Activated T-cell treated with anti-CD3 and anti-CD28 coated beads for 48 hours (primary cell): ENCODE results near the gene SRPK2.

Experiments
- DNase-seq: peaks from one replicate; pipeline ENCODE4 v3.0.0-alpha.2; 2020; ENCODE audit warnings: low read depth

Gene SRPK2

DNA sequence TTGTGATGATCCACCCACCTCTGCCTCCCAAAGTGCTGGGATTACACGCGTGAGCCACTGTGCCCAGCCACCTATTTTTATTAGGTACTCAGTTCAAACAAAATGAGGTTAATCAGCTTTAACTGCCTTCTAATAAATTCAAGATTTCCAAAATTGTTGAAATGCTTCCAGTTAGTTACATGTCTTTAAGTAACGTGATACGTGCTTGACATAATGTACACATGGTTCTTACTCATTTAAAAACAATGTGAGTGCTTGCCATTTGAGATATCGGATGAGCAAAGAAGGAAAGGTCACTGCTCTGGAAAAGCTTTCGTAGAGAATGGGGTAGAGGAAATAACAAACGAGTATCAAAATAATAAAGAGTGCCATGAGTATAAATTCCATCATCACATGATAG is 291.1 kb downstream of the SRPK2 start:
- DNase-seq, result no peak

GRCh38 chr7:105096306-105096705 is 292.4 kb downstream of the SRPK2 start:
- DNase-seq, result no peak

DNA sequence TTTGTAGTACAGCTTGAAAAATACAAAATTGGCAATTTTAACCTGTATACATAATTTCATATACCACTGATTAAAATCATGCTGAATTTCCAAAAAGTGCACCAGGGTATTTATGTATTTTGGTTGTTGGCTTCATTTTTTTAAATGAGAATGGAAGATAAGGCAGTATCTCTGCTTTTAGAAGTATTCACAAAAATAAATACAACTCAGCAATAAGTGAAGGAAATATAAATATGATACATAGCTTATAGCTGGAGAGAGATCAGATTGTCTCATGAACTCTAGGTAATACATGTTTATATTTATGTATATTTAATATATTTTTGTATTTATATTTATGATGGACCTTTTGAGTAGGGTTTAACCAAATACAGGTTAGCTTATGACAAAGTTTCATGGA is 293.8 kb downstream of the SRPK2 start:
- DNase-seq, result no peak

- DNase-seq, result no peak
These were observed 300.3 kb downstream of the SRPK2 start for GRCh38 chr7:105088456-105088855.

- DNase-seq, result no peak
These were observed 300.7 kb downstream of the SRPK2 start for GRCh38 chr7:105087981-105088380.

- DNase-seq, result no peak
These were observed 301.9 kb downstream of the SRPK2 start for GRCh38 chr7:105086850-105087249.

GRCh38 chr7:105084581-105084980 is 304.1 kb downstream of the SRPK2 start:
- DNase-seq, result no peak

- no peak for DNase-seq
These were observed 309.4 kb downstream of the SRPK2 start for GRCh38 chr7:105079348-105079747.

GRCh38 chr7:105073143-105073542 is 315.6 kb downstream of the SRPK2 start:
- no peak for DNase-seq

DNA sequence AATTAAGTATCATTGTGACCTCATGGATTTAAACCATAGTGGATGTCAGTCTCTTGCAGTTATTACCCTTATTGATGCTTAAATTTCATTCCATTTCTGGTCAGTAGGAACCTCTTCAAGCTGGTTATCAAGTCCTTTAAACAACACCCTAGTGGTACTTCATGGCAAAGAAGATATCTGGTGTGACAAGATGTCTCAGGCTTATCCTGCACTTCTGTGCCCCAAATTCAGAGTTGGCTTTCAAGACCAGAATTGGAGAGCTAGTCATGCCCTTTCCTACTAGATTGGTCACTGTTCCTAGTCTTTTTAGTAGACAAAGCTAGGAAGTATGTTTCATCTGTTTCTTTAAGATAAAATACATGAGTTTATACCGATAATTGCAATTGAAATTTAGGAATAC is 319.8 kb downstream of the SRPK2 start:
- DNase-seq, result no peak

DNA sequence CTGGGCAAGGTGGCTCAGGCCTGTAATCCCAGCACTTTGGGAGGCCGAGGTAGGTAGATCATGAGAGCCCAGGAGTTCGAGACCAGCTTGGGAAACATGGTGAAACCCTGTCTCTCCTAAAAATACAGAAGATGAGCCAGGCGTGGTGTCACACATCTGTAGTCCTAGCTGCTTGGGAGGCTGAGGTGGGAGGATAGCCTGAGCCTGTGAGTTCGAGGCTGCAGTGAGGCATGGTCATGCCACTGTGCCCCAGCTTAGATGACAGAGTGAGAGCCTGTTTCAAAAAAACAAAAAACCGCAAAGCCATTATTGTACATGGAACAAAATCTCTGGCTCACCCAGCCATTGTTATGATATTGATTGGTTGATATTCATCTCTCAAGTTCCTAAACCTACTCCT is 321.0 kb downstream of the SRPK2 start:
- DNase-seq, result no peak
